ENCODE data around the gene CACNA1C.

CACNA1C gene

GRCh38 chr12:2019126-2019525 is 33.7 kb upstream of the CACNA1C start:
- no peaks in the 10 kb centered on the region for H4K20me1 ChIP-seq (ENCODE audit: insufficient read depth)
- H3K9ac ChIP-seq, result no peak overlapping the region
- H3K4me2 ChIP-seq, result no peak overlapping the region
- H2AFZ ChIP-seq (ENCODE audit: low read depth), result no peak overlapping the region
- no peaks in the 10 kb centered on the region for H3K79me2 ChIP-seq (ENCODE audit: insufficient read depth, low read depth)
- TF ChIP-seq CTCF (conservative IDR thresholded peaks at IDR 0.05; ENCODE audit: low read depth, low read length), result no peak
- H3K4me1 ChIP-seq (ENCODE audit: low read depth, poor library complexity, severe bottlenecking), result no peaks in the 10 kb centered on the region
- no peak overlapping the region for H3K27ac ChIP-seq
- H3K4me3 ChIP-seq (IDR thresholded peaks at IDR 0.05; ENCODE audit: insufficient read depth, low read depth, low read length), result no peak overlapping the region
- no peaks in the 10 kb centered on the region for H3K27me3 ChIP-seq (ENCODE audit: insufficient read depth, low read depth)
- H3K36me3 ChIP-seq (ENCODE audit: insufficient read depth), result no peaks in the 10 kb centered on the region

GRCh38 chr12:2020511-2020910 is 32.3 kb upstream of the CACNA1C start:
- no peaks in the 10 kb centered on the region for H3K79me2 ChIP-seq (ENCODE audit: insufficient read depth, low read depth)
- no peak overlapping the region for H3K4me3 ChIP-seq (IDR thresholded peaks at IDR 0.05; ENCODE audit: insufficient read depth, low read depth, low read length)
- no peaks in the 10 kb centered on the region for H3K27me3 ChIP-seq (ENCODE audit: insufficient read depth, low read depth)
- no peak for TF ChIP-seq CTCF (conservative IDR thresholded peaks at IDR 0.05; ENCODE audit: low read depth, low read length)
- no peak overlapping the region for H2AFZ ChIP-seq (ENCODE audit: low read depth)
- no peaks in the 10 kb centered on the region for H4K20me1 ChIP-seq (ENCODE audit: insufficient read depth)
- no peak overlapping the region for H3K27ac ChIP-seq
- H3K36me3 ChIP-seq (ENCODE audit: insufficient read depth), result no peaks in the 10 kb centered on the region
- no peaks in the 10 kb centered on the region for H3K4me1 ChIP-seq (ENCODE audit: low read depth, poor library complexity, severe bottlenecking)
- H3K9ac ChIP-seq, result no peak overlapping the region
- H3K4me2 ChIP-seq, result no peak overlapping the region

GRCh38 chr12:2023365-2023764 is 29.4 kb upstream of the CACNA1C start:
- no peaks in the 10 kb centered on the region for H4K20me1 ChIP-seq (ENCODE audit: insufficient read depth)
- H3K27me3 ChIP-seq (ENCODE audit: insufficient read depth, low read depth), result no peaks in the 10 kb centered on the region
- H3K27ac ChIP-seq, result no peak overlapping the region
- H3K79me2 ChIP-seq (ENCODE audit: insufficient read depth, low read depth), result no peaks in the 10 kb centered on the region
- no peak overlapping the region for H3K4me2 ChIP-seq
- H3K4me3 ChIP-seq (IDR thresholded peaks at IDR 0.05; ENCODE audit: insufficient read depth, low read depth, low read length), result no peak overlapping the region
- H3K9ac ChIP-seq, result no peak overlapping the region
- no peaks in the 10 kb centered on the region for H3K4me1 ChIP-seq (ENCODE audit: low read depth, poor library complexity, severe bottlenecking)
- no peaks in the 10 kb centered on the region for H3K36me3 ChIP-seq (ENCODE audit: insufficient read depth)
- TF ChIP-seq CTCF (conservative IDR thresholded peaks at IDR 0.05; ENCODE audit: low read depth, low read length), result no peak
- H2AFZ ChIP-seq (ENCODE audit: low read depth), result no peak overlapping the region

- no peaks in the 10 kb centered on the region for H3K27me3 ChIP-seq (ENCODE audit: insufficient read depth, low read depth)
- H3K4me2 ChIP-seq, result no peak overlapping the region
- H2AFZ ChIP-seq (ENCODE audit: low read depth), result no peak overlapping the region
- no peak for TF ChIP-seq CTCF (conservative IDR thresholded peaks at IDR 0.05; ENCODE audit: low read depth, low read length)
- H3K27ac ChIP-seq, result no peak overlapping the region
- H4K20me1 ChIP-seq (ENCODE audit: insufficient read depth), result no peaks in the 10 kb centered on the region
- no peak overlapping the region for H3K9ac ChIP-seq
- no peak overlapping the region for H3K4me3 ChIP-seq (IDR thresholded peaks at IDR 0.05; ENCODE audit: insufficient read depth, low read depth, low read length)
- H3K36me3 ChIP-seq (ENCODE audit: insufficient read depth), result no peaks in the 10 kb centered on the region
- no peaks in the 10 kb centered on the region for H3K4me1 ChIP-seq (ENCODE audit: low read depth, poor library complexity, severe bottlenecking)
- no peaks in the 10 kb centered on the region for H3K79me2 ChIP-seq (ENCODE audit: insufficient read depth, low read depth)
These were observed 25.4 kb upstream of the CACNA1C start for GRCh38 chr12:2027351-2027750.

- H3K36me3 ChIP-seq (ENCODE audit: insufficient read depth), result no peaks in the 10 kb centered on the region
- H3K27me3 ChIP-seq (ENCODE audit: insufficient read depth, low read depth), result no peaks in the 10 kb centered on the region
- H3K4me2 ChIP-seq, result no peak overlapping the region
- no peaks in the 10 kb centered on the region for H4K20me1 ChIP-seq (ENCODE audit: insufficient read depth)
- no peak overlapping the region for H3K4me3 ChIP-seq (IDR thresholded peaks at IDR 0.05; ENCODE audit: insufficient read depth, low read depth, low read length)
- no peak overlapping the region for H2AFZ ChIP-seq (ENCODE audit: low read depth)
- no peak overlapping the region for H3K27ac ChIP-seq
- H3K4me1 ChIP-seq (ENCODE audit: low read depth, poor library complexity, severe bottlenecking), result peaks cover 5% of the 10 kb centered on the region
- no peak overlapping the region for H3K9ac ChIP-seq
- TF ChIP-seq CTCF (conservative IDR thresholded peaks at IDR 0.05; ENCODE audit: low read depth, low read length), result no peak
- H3K79me2 ChIP-seq (ENCODE audit: insufficient read depth, low read depth), result no peaks in the 10 kb centered on the region
These were observed 22.9 kb upstream of the CACNA1C start for GRCh38 chr12:2029851-2030250.
